ENCODE measurements around the gene LRRC4B.
A peak's percentile ranks its signal among the peaks of the same experiment; 100 is the strongest.
"Not testable (repeated sequence)": the region's sequence is repeated elsewhere in the genome, so short reads cannot be mapped to it uniquely, and the experiment has no call there.

The LRRC4B gene, protein sequence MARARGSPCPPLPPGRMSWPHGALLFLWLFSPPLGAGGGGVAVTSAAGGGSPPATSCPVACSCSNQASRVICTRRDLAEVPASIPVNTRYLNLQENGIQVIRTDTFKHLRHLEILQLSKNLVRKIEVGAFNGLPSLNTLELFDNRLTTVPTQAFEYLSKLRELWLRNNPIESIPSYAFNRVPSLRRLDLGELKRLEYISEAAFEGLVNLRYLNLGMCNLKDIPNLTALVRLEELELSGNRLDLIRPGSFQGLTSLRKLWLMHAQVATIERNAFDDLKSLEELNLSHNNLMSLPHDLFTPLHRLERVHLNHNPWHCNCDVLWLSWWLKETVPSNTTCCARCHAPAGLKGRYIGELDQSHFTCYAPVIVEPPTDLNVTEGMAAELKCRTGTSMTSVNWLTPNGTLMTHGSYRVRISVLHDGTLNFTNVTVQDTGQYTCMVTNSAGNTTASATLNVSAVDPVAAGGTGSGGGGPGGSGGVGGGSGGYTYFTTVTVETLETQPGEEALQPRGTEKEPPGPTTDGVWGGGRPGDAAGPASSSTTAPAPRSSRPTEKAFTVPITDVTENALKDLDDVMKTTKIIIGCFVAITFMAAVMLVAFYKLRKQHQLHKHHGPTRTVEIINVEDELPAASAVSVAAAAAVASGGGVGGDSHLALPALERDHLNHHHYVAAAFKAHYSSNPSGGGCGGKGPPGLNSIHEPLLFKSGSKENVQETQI

DNA sequence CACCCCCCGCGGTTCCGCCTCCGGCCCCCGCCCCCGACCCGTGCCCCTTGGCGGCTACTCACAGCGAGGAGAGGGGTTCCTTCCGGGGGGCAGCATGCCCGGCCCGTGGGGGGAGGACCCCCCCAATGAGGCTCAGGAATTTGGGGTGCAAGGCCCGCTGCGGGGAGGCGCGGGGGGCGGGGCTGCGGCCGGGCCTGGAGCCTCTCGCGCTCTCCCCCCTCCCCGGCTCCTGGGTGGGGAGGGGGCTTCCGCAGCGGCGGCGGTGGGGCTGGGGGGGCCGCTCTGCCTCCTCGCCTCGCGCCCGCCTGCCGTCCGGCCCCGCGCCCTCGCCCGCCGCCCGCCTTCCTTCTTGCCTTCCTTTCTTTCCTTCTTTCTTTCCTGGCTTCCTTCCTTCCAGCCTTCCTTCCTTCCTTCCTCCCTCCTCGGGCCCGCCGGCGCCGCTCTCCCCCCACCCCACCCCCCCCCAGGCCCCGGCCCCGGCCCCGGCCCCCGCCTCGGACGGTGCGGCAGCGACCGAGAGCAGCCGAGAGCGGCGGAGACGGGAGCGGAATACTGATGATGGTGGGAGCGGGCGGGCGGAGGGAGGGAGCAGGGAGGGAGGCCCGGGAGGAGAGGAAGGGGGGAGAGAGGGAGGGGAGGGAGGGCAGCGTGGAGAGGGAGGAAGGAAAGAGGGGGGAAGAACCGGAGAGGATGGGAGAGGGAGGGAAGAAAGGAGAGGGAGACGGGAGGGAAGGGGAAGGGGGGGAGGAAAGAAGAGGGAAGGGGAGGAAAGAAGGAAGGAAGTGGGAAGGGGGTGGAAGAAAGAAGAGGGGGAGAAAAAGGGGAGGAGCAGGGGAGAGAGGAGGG lies at the start of gene LRRC4B:
TSS of gene LRRC4B (minus strand) at position 554 of the 846 bp plus-strand sequence. CDS start 19,597 bp downstream, outside the sequence.
- DNase-seq, result no peak

DNA sequence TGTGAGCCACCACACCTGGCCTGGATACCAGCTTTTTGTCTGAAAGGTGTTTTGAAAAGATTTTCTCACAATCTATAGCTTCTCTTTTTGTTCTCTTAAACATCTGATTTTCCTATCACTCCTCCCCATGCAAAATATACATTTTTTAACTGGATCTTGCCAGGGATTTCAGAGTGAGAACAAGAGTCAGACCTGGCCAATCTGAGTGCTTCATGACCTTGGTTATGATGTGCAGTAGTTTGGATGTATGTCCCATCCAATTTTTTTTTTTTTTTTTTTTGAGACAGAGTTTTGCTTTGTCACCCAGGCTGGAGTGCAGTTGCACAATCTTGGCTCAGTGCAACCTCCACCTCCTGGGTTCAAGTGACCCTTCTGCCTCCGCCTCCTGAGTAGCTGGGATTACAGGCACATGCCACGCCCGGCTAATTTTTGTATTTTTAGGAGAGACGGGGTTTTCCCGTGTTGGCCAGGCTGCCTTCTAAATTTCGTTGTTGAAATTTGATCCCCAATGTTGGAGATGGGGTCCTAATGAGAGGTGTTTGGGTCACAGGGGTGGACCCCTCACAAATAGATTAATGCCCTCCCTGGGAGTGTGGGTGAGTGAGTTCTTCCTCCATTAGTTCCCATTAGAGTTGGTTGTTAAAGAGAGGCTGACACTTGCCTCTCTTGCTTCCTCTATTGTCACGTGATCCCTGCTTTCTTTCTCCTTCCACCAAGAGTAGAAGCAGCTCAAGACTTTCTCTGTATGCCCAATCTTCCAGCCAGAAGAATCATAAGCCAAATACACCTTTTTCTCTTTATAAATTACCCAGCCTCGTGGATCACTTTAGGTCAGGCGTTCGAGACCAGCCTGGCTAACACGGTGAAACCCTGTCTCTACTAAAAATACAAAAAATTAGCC lies 44.5 kb upstream of the LRRC4B start:
- not testable (repeated sequence) for DNase-seq

DNA sequence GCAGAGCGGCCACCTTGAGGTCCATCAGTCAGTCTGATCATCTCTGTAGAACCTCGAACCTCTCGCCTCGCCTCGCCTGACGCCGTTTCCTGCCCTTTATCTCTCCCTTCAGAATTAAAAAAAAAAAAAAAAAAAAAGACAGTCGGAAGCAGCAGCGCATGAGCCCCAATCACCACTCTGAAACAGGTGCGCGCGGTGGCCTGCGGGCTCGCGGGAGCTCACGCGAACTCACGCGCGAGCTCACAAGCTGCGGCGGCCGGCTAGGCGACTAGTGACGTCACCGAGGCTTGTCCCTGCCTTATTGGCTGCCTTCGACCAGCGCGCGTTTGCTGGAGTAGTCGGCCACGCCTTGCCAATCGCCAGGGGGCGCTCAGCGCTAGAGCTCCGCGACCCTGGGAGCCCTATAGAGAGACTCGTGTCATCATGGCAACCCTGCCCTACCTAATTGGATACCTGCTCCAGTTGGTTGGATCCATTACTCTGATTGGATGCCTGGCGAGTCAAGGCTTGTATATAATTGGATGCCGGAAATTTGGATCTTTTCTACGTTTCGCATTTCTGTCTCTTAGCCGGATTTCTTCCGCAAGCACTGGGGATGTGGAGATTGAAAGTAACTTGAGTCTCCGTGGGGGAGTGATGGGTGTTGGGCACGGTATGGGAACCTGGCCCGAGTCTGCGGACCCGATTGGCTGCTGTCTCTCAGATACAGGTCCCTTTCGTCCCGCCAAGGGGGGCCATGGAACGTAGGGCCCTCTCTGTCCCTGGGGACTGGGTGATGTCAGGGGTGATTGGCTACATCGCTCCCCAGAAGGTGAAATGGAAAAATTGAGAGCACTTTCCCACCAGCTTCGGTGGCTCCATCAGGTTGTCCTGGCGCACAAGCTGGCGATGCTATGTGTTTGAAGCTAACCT lies 39.9 kb upstream of the LRRC4B start:
- peak; percentile 11 to 62 (median 25) for DNase-seq

DNA sequence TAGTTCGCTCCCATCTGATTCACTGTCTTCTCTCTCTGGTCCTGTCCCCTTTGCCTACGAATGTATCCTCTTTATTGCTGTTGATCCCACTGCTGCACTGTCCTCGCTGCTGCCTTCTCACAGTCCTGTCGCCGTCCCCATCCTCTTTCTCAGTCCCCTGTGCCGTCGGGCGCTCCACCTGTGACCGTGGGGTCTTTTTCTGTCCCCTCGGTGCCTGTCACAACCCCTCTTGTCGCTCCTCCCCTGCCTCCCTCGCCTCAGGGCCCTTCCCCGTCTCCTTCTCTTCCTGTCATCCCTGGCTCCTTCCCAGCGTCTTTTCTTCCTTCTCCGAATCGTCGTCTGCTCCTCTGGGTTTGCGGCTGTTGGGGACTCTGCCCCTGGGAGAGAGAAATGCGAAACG lies 39.2 kb upstream of the LRRC4B start:
- DNase-seq, result no peak

GRCh38 chr19:50606059-50606836 lies 38.0 kb upstream of the LRRC4B start:
- DNase-seq, result not testable (repeated sequence)

GRCh38 chr19:50604264-50605073 lies 36.2 kb upstream of the LRRC4B start:
- not testable (repeated sequence) for DNase-seq

DNA sequence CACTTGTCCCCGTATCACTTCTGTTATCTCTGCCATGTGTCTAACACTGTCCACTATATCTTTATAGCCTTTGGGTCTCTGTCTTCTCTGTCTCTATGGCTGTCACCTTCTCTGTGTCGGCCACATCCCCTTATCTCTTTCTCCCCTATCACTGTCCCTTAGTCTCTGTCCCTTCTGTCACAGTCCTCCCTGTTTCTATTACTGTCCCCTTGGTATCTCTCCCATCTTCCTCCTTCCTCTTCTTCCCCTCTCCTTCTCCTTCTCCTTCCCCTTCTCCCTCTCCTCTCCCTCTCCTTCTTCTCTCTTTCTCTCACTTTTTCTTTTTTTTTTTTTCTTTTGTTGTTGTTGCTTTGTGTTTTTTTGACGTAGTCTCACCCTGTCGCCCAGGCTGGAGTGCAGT lies 34.7 kb upstream of the LRRC4B start:
- DNase-seq, result no peak

DNA sequence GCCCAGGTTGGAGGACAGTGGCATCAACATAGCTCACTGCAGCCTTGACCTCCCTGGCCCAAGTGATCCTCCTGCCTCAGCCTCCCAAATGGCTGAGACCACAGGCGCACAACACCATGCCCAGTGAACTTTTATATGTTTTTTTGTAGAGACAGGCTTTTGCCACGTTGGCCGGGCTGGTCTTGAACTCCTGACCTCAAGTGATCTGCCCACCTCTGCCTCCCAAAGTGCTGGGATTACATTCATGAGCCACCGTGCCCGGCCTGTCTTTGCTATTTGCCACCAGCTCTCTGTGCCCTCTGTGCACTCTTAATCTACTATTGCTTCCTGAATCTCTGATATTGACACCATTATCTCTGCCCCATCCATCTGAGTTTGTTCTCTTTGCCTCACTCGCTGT lies 34.3 kb upstream of the LRRC4B start:
- no peak for DNase-seq

GRCh38 chr19:50602089-50602422 lies 33.8 kb upstream of the LRRC4B start:
- DNase-seq, result no peak

GRCh38 chr19:50601407-50602088 lies 33.3 kb upstream of the LRRC4B start:
- no peak for DNase-seq

DNA sequence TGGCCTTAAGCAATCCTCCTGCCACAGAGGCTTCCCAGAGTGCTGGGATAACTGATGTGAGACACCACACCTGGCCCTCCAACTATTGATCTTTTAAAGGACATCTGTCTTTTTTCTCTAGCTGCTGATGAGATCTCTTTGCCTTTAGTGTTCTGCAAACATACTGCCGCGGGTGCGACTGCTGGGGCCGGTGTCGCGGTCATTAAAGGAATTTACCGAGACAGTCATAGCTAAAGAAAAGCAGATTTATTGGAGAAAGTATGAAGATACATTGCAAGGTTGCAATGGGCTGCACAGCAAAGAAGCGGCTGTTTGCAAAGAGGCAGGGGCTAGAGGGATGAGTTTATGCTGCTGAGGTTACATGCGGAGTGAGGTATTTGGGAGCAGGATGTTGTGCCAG lies 31.2 kb upstream of the LRRC4B start:
- DNase-seq, result no peak

GRCh38 chr19:50590191-50590590 lies 22.0 kb upstream of the LRRC4B start:
- DNase-seq, result no peak

GRCh38 chr19:50581795-50582660 lies 13.8 kb upstream of the LRRC4B start:
- not testable (repeated sequence) for DNase-seq

DNA sequence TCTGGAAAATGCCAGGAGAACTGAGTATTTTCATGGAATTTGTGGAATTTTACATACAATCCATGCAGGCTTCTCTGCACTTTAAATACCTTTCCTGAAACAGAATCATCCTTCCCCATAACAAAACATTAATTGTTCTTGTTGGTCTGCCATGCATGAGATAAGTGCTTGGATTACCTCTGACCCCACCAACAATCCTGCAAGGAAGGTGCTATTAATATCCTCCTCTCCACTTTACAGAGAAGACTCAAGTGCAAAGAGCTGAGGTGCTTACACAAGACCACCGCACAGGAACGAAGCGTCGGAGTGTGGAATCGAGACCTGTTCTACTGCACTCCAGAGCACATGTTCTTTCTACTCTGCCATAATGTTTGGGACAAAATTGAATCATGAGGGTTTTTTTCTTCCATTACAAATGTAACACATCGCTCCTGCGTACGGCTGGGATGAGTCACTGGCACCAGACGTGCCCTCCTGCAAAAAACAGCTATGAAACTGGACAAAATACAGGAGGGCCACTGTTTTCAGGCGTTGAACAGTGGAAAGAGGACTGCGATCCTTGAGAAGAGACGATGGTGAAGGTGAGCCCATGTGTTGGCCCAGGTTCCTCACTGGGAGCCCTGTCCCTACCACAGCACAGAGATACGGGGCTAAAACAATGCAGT lies 12.9 kb upstream of the LRRC4B start:
- no peak for DNase-seq

- DNase-seq, result no peak
Observed at GRCh38 chr19:50580240-50580639, 12.0 kb upstream of the LRRC4B start.

DNA sequence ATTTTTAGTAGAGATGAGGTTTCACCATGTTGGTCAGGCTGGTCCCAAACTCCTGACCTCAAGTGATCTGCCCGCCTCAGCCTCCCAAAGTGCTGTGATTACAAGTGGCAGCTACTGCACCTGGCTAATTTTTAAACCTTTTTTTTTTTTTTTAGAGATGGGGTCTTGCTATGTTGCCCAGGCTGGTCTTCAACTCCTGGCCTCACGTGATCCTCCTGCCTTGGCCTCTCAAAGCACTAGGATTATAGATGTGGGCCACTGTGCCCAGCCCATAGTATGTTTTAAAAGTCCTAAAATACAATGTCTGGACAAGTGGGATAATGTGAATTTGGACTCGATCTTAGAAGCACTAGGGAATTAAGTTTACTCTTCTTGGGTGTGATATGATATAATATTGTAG lies 8.5 kb upstream of the LRRC4B start:
- DNase-seq, result not testable (repeated sequence)
